HCT116 (cell line): ENCODE measurements around the gene OSCP1. TPM values are rescaled to one million over a fixed set of nuclear protein-coding genes. Genes with fewer than 3 reads are reported as not detected.

Experiments used
- ATAC-seq: fragments of 200-7000 bp; cut with Tn5 transposase; 2 replicates; pipeline ENCODE4 v1.9.1; 2020; ENCODE audit warnings: mild to moderate bottlenecking, moderate library complexity
- BruUV-seq: library from RNA; stranded (reverse); fragments of 400-500 nt; replicated peaks from 2 replicates; lab custom pipeline; 2021; lab: Mats Ljungman, UMichigan
- CTCF ChIA-PET: fragments of 300-600 bp; sonication (Branson Sonifier 250); formaldehyde crosslinking; loops from one replicate; lab custom pipeline; 2021; ENCODE audit warnings: antibody characterized with exemption; lab: Charles Lee
- POLR2A ChIA-PET: fragments of 300-600, 350-600 bp; sonication (Branson Sonifier 250); formaldehyde crosslinking; loops from one replicate; lab custom pipeline; 2021; ENCODE audit warnings: antibody characterized with exemption; lab: Charles Lee
- RAD21 ChIA-PET, 2 experiments: fragments of 300-600 bp; sonication (Branson Sonifier 250); formaldehyde crosslinking; loops; one replicate each; lab custom pipeline; 2023; ENCODE audit warnings: low total read pairs in 2 of 2; ENCODE audit not compliant: uncharacterized antibody in 2 of 2, unreplicated experiment in 2 of 2, low non-redundant PET in 1 of 2; lab: Charles Lee
- DNase-seq: peaks from one replicate; pipeline ENCODE4 v3.0.0-alpha.2; 2010; ENCODE audit warnings: low read depth, low spot score
- H2AFZ ChIP-seq: fragments of 200-600 bp; shearing (Covaris generic), sonication (generic); 2 replicates; pipeline ENCODE4 v1.6.1; 2017; ENCODE audit warnings: low read depth, mixed run types, mixed read lengths, antibody characterized with exemption, low read length; ENCODE audit not compliant: poor library complexity, severe bottlenecking
- H3K27ac ChIP-seq: 2 replicates; pipeline ENCODE4 v1.5.1; 2012; ENCODE audit warnings: low read depth, low read length
- H3K27me3 ChIP-seq: fragments of 200-600 bp; sonication (generic); 2 replicates; pipeline ENCODE4 v1.6.1; 2016; ENCODE audit warnings: mixed run types, low read length, mixed read lengths; ENCODE audit not compliant: insufficient read depth
- H3K36me3 ChIP-seq, 2 experiments: fragments of 200-500 bp in 1 of 2; fragments of 200-600 bp in 1 of 2; sonication (Bioruptor generic) in 1 of 2; sonication (generic) in 1 of 2; 2 replicates each; pipeline versions ENCODE4 v1.5.1 to v1.6.1; 2014 to 2016; ENCODE audit warnings: low read length in 2 of 2, inconsistent platforms in 1 of 2, mixed read lengths in 1 of 2, mixed run types in 1 of 2; ENCODE audit not compliant: insufficient read depth in 2 of 2, control insufficient read depth in 1 of 2
- H3K4me1 ChIP-seq, 2 experiments: fragments of 200-600 bp in 1 of 2; sonication (generic) in 1 of 2; 2 replicates each; pipeline versions ENCODE4 v1.5.1 to v1.6.1; 2012 to 2017; ENCODE audit warnings: low read length in 2 of 2, inconsistent platforms in 1 of 2, mild to moderate bottlenecking in 1 of 2, mixed read lengths in 1 of 2, mixed run types in 1 of 2, moderate library complexity in 1 of 2; ENCODE audit not compliant: insufficient read depth in 2 of 2, control insufficient read depth in 1 of 2
- H3K4me2 ChIP-seq: fragments of 200-600 bp; sonication (generic); 2 replicates; pipeline ENCODE4 v1.6.1; 2017; ENCODE audit warnings: mixed run types, low read length, mixed read lengths
- H3K4me3 ChIP-seq, 2 experiments: fragments of 200-600 bp in 1 of 2; sonication (generic) in 1 of 2; replicated peaks in 1 of 2; 2 replicates each; pipeline ENCODE4 v1.5.1; 2011 to 2016; ENCODE audit warnings: low read length in 2 of 2, control low read depth in 1 of 2, low read depth in 1 of 2, mild to moderate bottlenecking in 1 of 2, mixed read lengths in 1 of 2, mixed run types in 1 of 2
- H3K79me2 ChIP-seq: fragments of 200-600 bp; sonication (generic); 2 replicates; pipeline ENCODE4 v1.6.1; 2017; ENCODE audit warnings: mild to moderate bottlenecking, mixed run types, low read length, moderate library complexity, mixed read lengths; ENCODE audit not compliant: insufficient read depth
- H3K9ac ChIP-seq: fragments of 200-600 bp; sonication (generic); 2 replicates; pipeline ENCODE4 v1.6.1; 2016; ENCODE audit warnings: low read length, mixed read lengths
- H3K9me2 ChIP-seq: fragments of 200-600 bp; sonication (generic), shearing (Covaris generic); 2 replicates; pipeline ENCODE4 v1.6.1; 2017; ENCODE audit warnings: mixed run types, mild to moderate bottlenecking, moderate library complexity; ENCODE audit not compliant: insufficient read depth
- H3K9me3 ChIP-seq, 2 experiments: fragments of 200-500 bp in 1 of 2; fragments of 200-600 bp in 1 of 2; sonication (Bioruptor generic) in 1 of 2; sonication (generic) in 1 of 2; 2 replicates each; pipeline ENCODE4 v1.6.1; 2014 to 2017; ENCODE audit warnings: low read length in 2 of 2, mixed read lengths in 2 of 2, inconsistent platforms in 1 of 2, low read depth in 1 of 2, mild to moderate bottlenecking in 1 of 2, mixed run types in 1 of 2, moderate library complexity in 1 of 2; ENCODE audit not compliant: control insufficient read depth in 1 of 2, insufficient read depth in 1 of 2
- H4K20me1 ChIP-seq: fragments of 200-600 bp; sonication (generic), shearing (Covaris generic); 2 replicates; pipeline ENCODE4 v1.6.1; 2017; ENCODE audit warnings: mixed run types, mild to moderate bottlenecking, moderate library complexity; ENCODE audit not compliant: insufficient read depth
- CBX3 ChIP-seq: IDR thresholded peaks from 2 replicates; pipeline ENCODE4 v1.6.1; 2012; ENCODE audit warnings: low read depth
- CEBPB ChIP-seq: IDR thresholded peaks from 2 replicates; pipeline ENCODE4 v1.6.1; 2012; ENCODE audit warnings: low read depth
- EGR1 ChIP-seq: IDR thresholded peaks from 2 replicates; pipeline ENCODE4 v1.6.1; 2012; ENCODE audit warnings: low read depth
- ELF1 ChIP-seq: IDR thresholded peaks from 2 replicates; pipeline ENCODE4 v1.6.1; 2012; ENCODE audit warnings: low read depth, borderline replicate concordance
- EZH2 ChIP-seq: fragments of 200-600 bp; sonication (generic); IDR thresholded peaks from 2 replicates; pipeline ENCODE4 v1.6.1; 2017; ENCODE audit warnings: antibody characterized with exemption, mixed run types
- FOSL1 ChIP-seq: IDR thresholded peaks from 2 replicates; pipeline ENCODE4 v1.6.1; 2012; ENCODE audit warnings: low read depth
- JUND ChIP-seq: IDR thresholded peaks from 2 replicates; pipeline ENCODE4 v1.6.1; 2012
- RAD21 ChIP-seq: IDR thresholded peaks from 2 replicates; pipeline ENCODE4 v1.6.1; 2012; ENCODE audit warnings: low read depth, mild to moderate bottlenecking
- SP1 ChIP-seq: IDR thresholded peaks from 2 replicates; pipeline ENCODE4 v1.6.1; 2012; ENCODE audit warnings: low read depth
- SRF ChIP-seq: IDR thresholded peaks from 2 replicates; pipeline ENCODE4 v1.6.1; 2012; ENCODE audit warnings: low read depth
- TCF7L2 ChIP-seq: IDR thresholded peaks from 2 replicates; pipeline ENCODE4 v1.7.0; 2011; ENCODE audit warnings: borderline replicate concordance, inconsistent platforms; ENCODE audit not compliant: insufficient read depth, insufficient read length; ENCODE audit errors: extremely low read depth
- ZFX ChIP-seq: fragments of 450-650 bp; IDR thresholded peaks from 2 replicates; pipeline ENCODE4 v1.6.1; 2017
- ZNF274 ChIP-seq: fragments of 200-500 bp; sonication (Bioruptor generic); IDR thresholded peaks from 2 replicates; pipeline ENCODE4 v1.6.1; 2014; ENCODE audit warnings: mild to moderate bottlenecking, low read depth, low read length, inconsistent platforms
- intact Hi-C: fragments of 100-400 bp; cut with micrococcal nuclease; formaldehyde crosslinking; loops from 2 replicates; pipeline ENCODE4 v1.10.0; 2022
- total RNA-seq: library from RNA; stranded (reverse); gene quantifications from one replicate; pipeline ENCODE4 v1.2.1, GENCODE V29; 2021; ENCODE audit not compliant: unreplicated experiment
- TF ChIP-seq, protein P1 (sequence below): IDR thresholded peaks from 2 replicates; pipeline ENCODE4 v1.6.1; 2012
- TF ChIP-seq, protein P2 (sequence below), 3 experiments: fragments of 200-600 bp in 1 of 3; sonication (generic) in 1 of 3; IDR thresholded peaks in 2 of 3; conservative IDR thresholded peaks in 1 of 3; 2 replicates each; pipeline ENCODE4 v1.5.1; 2012 to 2017; ENCODE audit warnings: low read depth in 2 of 3, low read length in 2 of 3, antibody characterized with exemption in 1 of 3, borderline replicate concordance in 1 of 3, control low read depth in 1 of 3, mild to moderate bottlenecking in 1 of 3, mixed read lengths in 1 of 3, mixed run types in 1 of 3, moderate library complexity in 1 of 3; ENCODE audit not compliant: insufficient read depth in 1 of 3

The OSCP1 gene
- total RNA-seq, 1 experiment from 2014 or later, result 4.1 TPM

DNA sequence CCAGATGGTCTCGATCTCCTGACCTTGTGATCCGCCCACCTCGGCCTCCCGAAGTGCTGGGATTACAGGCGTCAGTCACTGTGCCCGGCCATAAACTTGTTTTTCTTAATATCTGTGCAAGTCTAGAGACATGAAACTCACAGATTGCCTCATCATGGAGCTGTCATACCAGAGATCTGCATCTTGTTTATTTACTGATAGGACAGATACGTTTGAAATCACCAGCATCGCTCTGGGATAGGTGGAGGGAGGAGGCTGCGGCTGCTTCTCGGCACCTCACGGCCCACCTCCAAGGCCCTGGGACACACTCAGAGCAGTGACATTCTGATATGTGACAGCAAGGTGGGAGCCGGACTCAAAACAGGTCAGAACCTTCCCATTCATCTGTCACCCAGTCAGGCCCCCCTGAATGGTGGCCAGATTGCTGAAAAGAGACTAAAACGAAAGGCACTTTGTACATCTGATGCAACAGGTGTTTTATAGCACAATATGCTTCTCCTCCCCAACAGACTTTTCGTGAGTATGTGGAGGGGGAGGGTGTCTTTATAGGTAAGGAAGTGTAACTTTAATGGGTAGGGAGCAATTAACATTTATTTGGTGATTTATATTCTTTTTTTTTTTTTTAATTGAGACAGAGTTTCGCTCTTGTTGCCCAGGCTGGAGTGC lies 34.5 kb downstream of the OSCP1 start:
- ChIA-PET RAD21 (no interaction called here), CTCF (no interaction called here), POLR2A (interaction anchor here (1.2 to 5.9 kb wide), 2 partner anchors 15 to 29 kb away, joined by 3 to 20 read pairs; no protein-coding TSS in a partner anchor)
- no peaks in the 10 kb centered on the region for H3K79me2 ChIP-seq
- H3K27ac ChIP-seq, result no peak overlapping the region
- no peaks in the 10 kb centered on the region for H3K9me2 ChIP-seq
- peaks cover 11 to 30% of the 10 kb centered on the region in 2 experiments for H3K4me1 ChIP-seq
- no peak for TF ChIP-seq EZH2
- no peak for TF ChIP-seq SRF
- TF ChIP-seq ELF1, result no peak
- TF ChIP-seq SP1, result no peak
- TF ChIP-seq, protein P1, sequence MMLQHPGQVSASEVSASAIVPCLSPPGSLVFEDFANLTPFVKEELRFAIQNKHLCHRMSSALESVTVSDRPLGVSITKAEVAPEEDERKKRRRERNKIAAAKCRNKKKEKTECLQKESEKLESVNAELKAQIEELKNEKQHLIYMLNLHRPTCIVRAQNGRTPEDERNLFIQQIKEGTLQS, result no peak
- no peaks in the 10 kb centered on the region for H3K9me3 ChIP-seq
- intact Hi-C loops, result no loop called here
- H4K20me1 ChIP-seq, result no peaks in the 10 kb centered on the region
- H3K27me3 ChIP-seq, result no peaks in the 10 kb centered on the region
- H3K36me3 ChIP-seq, result no peaks in the 10 kb centered on the region
- ATAC-seq (no peak), DNase-seq (no peak)
- no peak overlapping the region for H3K4me2 ChIP-seq
- no peak overlapping the region for H3K9ac ChIP-seq
- no peak overlapping the region for H2AFZ ChIP-seq
- no TSS peak for BruUV-seq
- no peak overlapping the region for H3K4me3 ChIP-seq

DNA sequence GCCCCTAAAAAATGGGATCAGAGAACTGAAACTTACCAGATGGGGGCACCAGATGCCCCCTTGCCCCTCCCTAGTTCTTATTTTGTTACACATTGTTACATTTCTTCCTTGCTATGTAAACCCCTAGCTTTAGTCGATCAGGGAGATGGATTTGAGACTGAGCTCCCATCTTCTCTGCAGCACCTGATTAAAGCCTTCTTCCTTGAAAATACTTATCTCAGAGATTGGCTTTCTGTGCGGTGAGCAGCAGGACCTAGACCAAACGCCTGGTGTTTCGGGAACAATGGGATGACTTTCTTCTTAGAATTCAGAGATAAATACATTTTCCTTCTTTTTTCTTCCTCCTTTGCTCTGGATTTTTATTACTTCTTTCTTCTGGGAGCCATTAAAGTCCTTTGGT lies 35.9 kb downstream of the OSCP1 start:
- Histone ChIP-seq H4K20me1 (no peaks in the 10 kb centered on the region), H3K27ac (no peak overlapping the region), H3K4me3 (no peak overlapping the region), H3K79me2 (no peaks in the 10 kb centered on the region), H3K36me3 (no peaks in the 10 kb centered on the region), H3K9ac (no peak overlapping the region), H3K4me2 (no peak overlapping the region), H3K4me1 (peaks cover 8 to 24% of the 10 kb centered on the region in 2 experiments), H3K9me2 (no peaks in the 10 kb centered on the region), H3K9me3 (no peaks in the 10 kb centered on the region), H2AFZ (no peak overlapping the region), H3K27me3 (no peaks in the 10 kb centered on the region)
- DNase-seq (no peak), ATAC-seq (no peak)
- ChIA-PET CTCF (no interaction called here), RAD21 (no interaction called here), POLR2A (interaction anchor here (5.9 kb wide), 1 partner anchor 13 kb away, joined by 20 read pairs; no protein-coding TSS in a partner anchor)
- BruUV-seq, result no TSS peak
- intact Hi-C loops, result no loop called here
- TF ChIP-seq ELF1, result no peak
- TF ChIP-seq, protein P2, sequence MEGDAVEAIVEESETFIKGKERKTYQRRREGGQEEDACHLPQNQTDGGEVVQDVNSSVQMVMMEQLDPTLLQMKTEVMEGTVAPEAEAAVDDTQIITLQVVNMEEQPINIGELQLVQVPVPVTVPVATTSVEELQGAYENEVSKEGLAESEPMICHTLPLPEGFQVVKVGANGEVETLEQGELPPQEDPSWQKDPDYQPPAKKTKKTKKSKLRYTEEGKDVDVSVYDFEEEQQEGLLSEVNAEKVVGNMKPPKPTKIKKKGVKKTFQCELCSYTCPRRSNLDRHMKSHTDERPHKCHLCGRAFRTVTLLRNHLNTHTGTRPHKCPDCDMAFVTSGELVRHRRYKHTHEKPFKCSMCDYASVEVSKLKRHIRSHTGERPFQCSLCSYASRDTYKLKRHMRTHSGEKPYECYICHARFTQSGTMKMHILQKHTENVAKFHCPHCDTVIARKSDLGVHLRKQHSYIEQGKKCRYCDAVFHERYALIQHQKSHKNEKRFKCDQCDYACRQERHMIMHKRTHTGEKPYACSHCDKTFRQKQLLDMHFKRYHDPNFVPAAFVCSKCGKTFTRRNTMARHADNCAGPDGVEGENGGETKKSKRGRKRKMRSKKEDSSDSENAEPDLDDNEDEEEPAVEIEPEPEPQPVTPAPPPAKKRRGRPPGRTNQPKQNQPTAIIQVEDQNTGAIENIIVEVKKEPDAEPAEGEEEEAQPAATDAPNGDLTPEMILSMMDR (IDR thresholded peaks at IDR 0.05 in 2 of 3, conservative IDR thresholded peaks at IDR 0.05 in 1 of 3; ENCODE audit: borderline replicate concordance in 1 of 3, insufficient read depth in 1 of 3, low read depth in 2 of 3, low read length in 2 of 3), result no peak
- TF ChIP-seq TCF7L2, result no peak
- TF ChIP-seq EGR1, result no peak
- no peak for TF ChIP-seq CEBPB
- no peak for TF ChIP-seq CBX3
- TF ChIP-seq ZFX, result no peak
- TF ChIP-seq RAD21, result no peak
- TF ChIP-seq FOSL1, result no peak
- TF ChIP-seq, protein P1, result no peak
- TF ChIP-seq JUND, result no peak
- no peak for TF ChIP-seq ZNF274
- no peak for TF ChIP-seq SP1
